Activated naive CD8-positive, alpha-beta T cell treated with anti-CD3 and anti-CD28 coated beads, Interleukin-2, amount 50 U/mL, for 24 hours (primary cell): ENCODE measurements around the gene MRPL51.
A peak's percentile ranks its signal among the peaks of the same experiment; 100 is the strongest.

Experiments used
- ATAC-seq: fragments of 150-1000 bp; cut with Tn5 transposase; one replicate; pipeline ENCODE4 v1.10.0; 2021
- DNase-seq: peaks from one replicate; pipeline ENCODE4 v3.0.0; 2021
- H3K27ac Mint-ChIP-seq: one replicate; pipeline ENCODE4 v1.8.0; 2021; ENCODE audit warnings: mild to moderate bottlenecking, mixed read lengths
- H3K27me3 Mint-ChIP-seq: one replicate; pipeline ENCODE4 v1.8.0; 2021; ENCODE audit warnings: mixed read lengths
- H3K36me3 Mint-ChIP-seq: one replicate; pipeline ENCODE4 v1.8.0; 2021; ENCODE audit warnings: low read depth, mixed read lengths
- H3K4me1 Mint-ChIP-seq: one replicate; pipeline ENCODE4 v1.8.0; 2021; ENCODE audit warnings: mixed read lengths
- H3K4me3 Mint-ChIP-seq: one replicate; pipeline ENCODE4 v1.8.0; 2021; ENCODE audit warnings: mild to moderate bottlenecking, moderate library complexity, mixed read lengths
- H3K9me3 Mint-ChIP-seq: one replicate; pipeline ENCODE4 v1.8.0; 2021; ENCODE audit warnings: mixed read lengths

MRPL51 gene

DNA sequence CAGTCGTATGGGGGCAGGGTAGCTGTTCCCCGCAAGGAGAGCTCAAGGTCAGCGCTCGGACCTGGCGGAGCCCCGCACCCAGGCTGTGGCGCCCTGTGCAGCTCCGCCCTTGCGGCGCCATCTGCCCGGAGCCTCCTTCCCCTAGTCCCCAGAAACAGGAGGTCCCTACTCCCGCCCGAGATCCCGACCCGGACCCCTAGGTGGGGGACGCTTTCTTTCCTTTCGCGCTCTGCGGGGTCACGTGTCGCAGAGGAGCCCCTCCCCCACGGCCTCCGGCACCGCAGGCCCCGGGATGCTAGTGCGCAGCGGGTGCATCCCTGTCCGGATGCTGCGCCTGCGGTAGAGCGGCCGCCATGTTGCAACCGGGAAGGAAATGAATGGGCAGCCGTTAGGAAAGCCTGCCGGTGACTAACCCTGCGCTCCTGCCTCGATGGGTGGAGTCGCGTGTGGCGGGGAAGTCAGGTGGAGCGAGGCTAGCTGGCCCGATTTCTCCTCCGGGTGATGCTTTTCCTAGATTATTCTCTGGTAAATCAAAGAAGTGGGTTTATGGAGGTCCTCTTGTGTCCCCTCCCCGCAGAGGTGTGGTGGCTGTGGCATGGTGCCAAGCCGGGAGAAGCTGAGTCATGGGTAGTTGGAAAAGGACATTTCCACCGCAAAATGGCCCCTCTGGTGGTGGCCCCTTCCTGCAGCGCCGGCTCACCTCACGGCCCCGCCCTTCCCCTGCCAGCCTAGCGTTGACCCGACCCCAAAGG, 42.1 kb upstream of the MRPL51 start:
- Mint-ChIP-seq H3K9me3 (no peaks in the 10 kb centered on the region), H3K27me3 (peaks cover 5% of the 10 kb centered on the region), H3K36me3 (peaks cover 73% of the 10 kb centered on the region), H3K4me1 (peaks cover 70% of the 10 kb centered on the region), H3K4me3 (peak overlapping the region; percentile 97), H3K27ac (peak overlapping the region; percentile 100)
- ATAC-seq (peak; percentile 1), DNase-seq (peak; percentile 74)

DNA sequence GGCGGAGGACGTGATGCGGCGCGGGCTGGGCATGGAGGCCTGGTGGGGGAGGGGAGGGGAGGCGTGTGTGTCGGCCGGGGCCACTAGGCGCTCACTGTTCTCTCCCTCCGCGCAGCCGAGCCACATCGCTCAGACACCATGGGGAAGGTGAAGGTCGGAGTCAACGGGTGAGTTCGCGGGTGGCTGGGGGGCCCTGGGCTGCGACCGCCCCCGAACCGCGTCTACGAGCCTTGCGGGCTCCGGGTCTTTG, 41.6 kb upstream of the MRPL51 start:
- Mint-ChIP-seq H3K4me1 (peaks cover 65% of the 10 kb centered on the region), H3K27me3 (peaks cover 5% of the 10 kb centered on the region), H3K36me3 (peaks cover 77% of the 10 kb centered on the region), H3K27ac (peak overlapping the region; percentile 100), H3K9me3 (no peaks in the 10 kb centered on the region), H3K4me3 (peak overlapping the region; percentile 97)
- ATAC-seq (no peak), DNase-seq (no peak)

GRCh38 chr12:6533923-6534694, 41.0 kb upstream of the MRPL51 start, which contains the start of gene GAPDH:
TSS of gene GAPDH (plus strand) at chr12:6534517. CDS start at chr12:6534833, 316 bp downstream.
- DNase-seq, result peak; percentile 94
- ATAC-seq, result peak; percentile 41
- H3K27me3 Mint-ChIP-seq, result peaks cover 5% of the 10 kb centered on the region
- peak within 1 kb of the TSS; percentile 100 for H3K27ac Mint-ChIP-seq
- H3K36me3 Mint-ChIP-seq, result peaks cover 75% of the 10 kb centered on the region
- no peaks in the 10 kb centered on the region for H3K9me3 Mint-ChIP-seq
- H3K4me1 Mint-ChIP-seq, result peaks cover 60% of the 10 kb centered on the region
- peak within 1 kb of the TSS; percentile 97 for H3K4me3 Mint-ChIP-seq

DNA sequence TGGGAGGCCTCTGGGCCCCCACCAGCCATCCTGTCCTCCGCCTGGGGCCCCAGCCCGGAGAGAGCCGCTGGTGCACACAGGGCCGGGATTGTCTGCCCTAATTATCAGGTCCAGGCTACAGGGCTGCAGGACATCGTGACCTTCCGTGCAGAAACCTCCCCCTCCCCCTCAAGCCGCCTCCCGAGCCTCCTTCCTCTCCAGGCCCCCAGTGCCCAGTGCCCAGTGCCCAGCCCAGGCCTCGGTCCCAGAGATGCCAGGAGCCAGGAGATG, 40.5 kb upstream of the MRPL51 start:
- ATAC-seq, result no peak
- H3K36me3 Mint-ChIP-seq, result peaks cover 77% of the 10 kb centered on the region
- no peaks in the 10 kb centered on the region for H3K9me3 Mint-ChIP-seq
- H3K27ac Mint-ChIP-seq, result peak overlapping the region; percentile 100
- peak overlapping the region; percentile 97 for H3K4me3 Mint-ChIP-seq
- peaks cover 5% of the 10 kb centered on the region for H3K27me3 Mint-ChIP-seq
- H3K4me1 Mint-ChIP-seq, result peaks cover 56% of the 10 kb centered on the region
- no peak for DNase-seq

GRCh38 chr12:6532927-6533652, 40.0 kb upstream of the MRPL51 start:
- Mint-ChIP-seq H3K27me3 (peaks cover 5% of the 10 kb centered on the region), H3K9me3 (no peaks in the 10 kb centered on the region), H3K36me3 (peaks cover 73% of the 10 kb centered on the region), H3K4me3 (peak overlapping the region; percentile 97), H3K27ac (peak overlapping the region; percentile 100), H3K4me1 (peaks cover 54% of the 10 kb centered on the region)
- DNase-seq (peak; percentile 69), ATAC-seq (peak; percentile 12)

- Mint-ChIP-seq H3K27me3 (peaks cover 5% of the 10 kb centered on the region), H3K27ac (peak overlapping the region; percentile 100), H3K4me3 (peak overlapping the region; percentile 97), H3K4me1 (peaks cover 46% of the 10 kb centered on the region), H3K36me3 (peaks cover 73% of the 10 kb centered on the region), H3K9me3 (no peaks in the 10 kb centered on the region)
- ATAC-seq, result peak; percentile 67
- DNase-seq, result peak; percentile 83
Measured at GRCh38 chr12:6532051-6532926, 39.2 kb upstream of the MRPL51 start.

DNA sequence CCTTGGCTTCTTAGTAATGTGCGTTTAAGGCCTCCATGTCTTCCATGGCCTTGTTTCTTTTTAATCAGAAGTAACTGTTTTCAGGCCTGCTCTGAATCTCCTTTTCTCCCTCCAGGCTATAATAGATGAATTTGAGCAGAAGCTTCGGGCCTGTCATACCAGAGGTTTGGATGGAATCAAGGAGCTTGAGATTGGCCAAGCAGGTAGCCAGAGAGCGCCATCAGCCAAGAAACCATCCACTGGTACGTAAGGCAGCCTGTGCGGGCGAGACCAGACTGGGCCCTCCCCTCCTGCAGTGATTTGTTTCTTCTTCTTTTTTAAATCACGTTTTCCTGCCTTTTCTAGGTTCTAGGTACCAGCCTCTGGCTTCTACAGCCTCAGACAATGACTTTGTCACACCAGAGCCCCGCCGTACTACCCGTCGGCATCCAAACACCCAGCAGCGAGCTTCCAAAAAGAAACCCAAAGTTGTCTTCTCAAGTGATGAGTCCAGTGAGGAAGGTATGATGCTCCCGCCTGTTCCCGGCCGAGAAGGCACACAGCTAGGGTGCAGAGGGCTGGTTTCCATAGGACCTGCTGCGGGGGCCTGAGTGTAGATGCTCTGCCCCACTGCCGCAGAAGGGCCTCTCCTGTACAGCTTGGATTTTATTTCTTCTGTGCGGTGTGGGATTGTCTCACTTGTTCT, 37.7 kb upstream of the MRPL51 start:
- DNase-seq, result no peak
- H3K36me3 Mint-ChIP-seq, result peaks cover 65% of the 10 kb centered on the region
- no peak for ATAC-seq
- peak overlapping the region; percentile 77 for H3K27ac Mint-ChIP-seq
- no peaks in the 10 kb centered on the region for H3K9me3 Mint-ChIP-seq
- peaks cover 33% of the 10 kb centered on the region for H3K4me1 Mint-ChIP-seq
- peaks cover 5% of the 10 kb centered on the region for H3K27me3 Mint-ChIP-seq
- peak overlapping the region; percentile 43 for H3K4me3 Mint-ChIP-seq

DNA sequence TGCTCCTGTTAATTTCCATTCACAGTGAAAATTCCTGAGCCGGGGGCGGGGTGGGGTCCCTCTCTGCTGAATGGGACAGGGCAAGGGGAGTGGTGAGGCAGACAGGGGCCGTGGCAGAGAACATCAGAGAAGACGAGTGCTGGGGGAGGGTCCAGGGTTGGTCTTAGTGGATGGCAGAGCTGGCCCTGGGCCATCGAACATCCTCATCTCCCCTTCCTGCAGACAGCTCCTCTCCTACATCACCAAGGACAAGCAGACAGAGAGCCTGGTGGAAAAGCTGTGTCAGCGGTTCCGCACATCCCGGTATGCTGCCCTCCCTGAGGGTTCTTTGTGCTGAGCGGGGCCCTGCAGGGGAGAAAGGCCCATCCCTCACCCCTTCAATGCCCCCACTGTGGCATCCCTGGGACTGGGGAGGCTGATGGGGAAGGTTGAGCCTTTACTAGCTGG, 36.3 kb upstream of the MRPL51 start:
- Mint-ChIP-seq H3K27ac (no peak overlapping the region), H3K9me3 (no peaks in the 10 kb centered on the region), H3K4me3 (no peak overlapping the region), H3K27me3 (peaks cover 2% of the 10 kb centered on the region), H3K4me1 (peaks cover 25% of the 10 kb centered on the region), H3K36me3 (peaks cover 61% of the 10 kb centered on the region)
- no peak for DNase-seq
- ATAC-seq, result no peak

- H3K27me3 Mint-ChIP-seq, result peaks cover 2% of the 10 kb centered on the region
- H3K4me1 Mint-ChIP-seq, result peaks cover 22% of the 10 kb centered on the region
- ATAC-seq (no peak), DNase-seq (no peak)
- peaks cover 64% of the 10 kb centered on the region for H3K36me3 Mint-ChIP-seq
- no peak overlapping the region for H3K27ac Mint-ChIP-seq
- H3K9me3 Mint-ChIP-seq, result no peaks in the 10 kb centered on the region
- H3K4me3 Mint-ChIP-seq, result no peak overlapping the region
Measured at GRCh38 chr12:6528539-6529235, 35.6 kb upstream of the MRPL51 start.

- Mint-ChIP-seq H3K4me1 (peaks cover 17% of the 10 kb centered on the region), H3K9me3 (no peaks in the 10 kb centered on the region), H3K36me3 (peaks cover 69% of the 10 kb centered on the region), H3K27ac (no peak overlapping the region), H3K27me3 (peaks cover 2% of the 10 kb centered on the region), H3K4me3 (no peak overlapping the region)
- DNase-seq (no peak), ATAC-seq (no peak)
Measured at GRCh38 chr12:6527711-6528110, 34.6 kb upstream of the MRPL51 start.

DNA sequence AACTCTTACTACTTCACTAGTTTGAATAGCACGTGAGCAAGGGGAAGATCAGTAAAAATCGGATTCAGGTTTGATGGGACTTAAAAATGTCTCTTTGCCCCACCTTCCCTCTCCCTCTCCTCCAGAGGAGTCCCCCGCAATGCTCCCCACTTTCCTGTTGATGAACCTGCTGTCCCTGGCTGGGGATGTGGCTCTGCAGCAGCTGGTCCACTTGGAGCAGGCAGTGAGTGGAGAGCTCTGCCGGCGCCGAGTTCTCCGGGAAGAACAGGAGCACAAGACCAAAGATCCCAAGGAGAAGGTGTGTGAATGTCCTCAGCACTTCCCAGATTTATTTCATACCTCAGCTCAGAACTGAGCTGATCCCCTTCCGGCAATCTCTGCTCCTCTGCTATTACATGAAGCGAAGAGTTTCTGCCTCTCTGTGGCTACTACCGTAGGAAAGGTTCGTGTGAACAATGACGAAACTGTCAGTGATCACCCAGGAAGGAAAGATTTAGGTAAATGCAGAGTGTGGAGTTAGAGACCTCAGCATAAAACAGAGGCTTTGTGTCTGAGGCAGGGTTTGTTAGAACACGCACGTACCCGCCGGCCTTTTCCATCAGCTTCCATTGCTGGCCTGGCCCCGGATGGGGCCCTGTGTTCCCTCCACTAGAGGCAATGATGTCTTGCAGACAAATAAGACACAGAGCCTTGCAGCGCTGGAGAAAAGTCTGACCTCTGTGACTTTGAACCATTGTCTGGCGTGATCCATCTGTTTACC, 33.9 kb upstream of the MRPL51 start:
- Mint-ChIP-seq H3K36me3 (peaks cover 68% of the 10 kb centered on the region), H3K9me3 (no peaks in the 10 kb centered on the region), H3K4me1 (peaks cover 9% of the 10 kb centered on the region), H3K27ac (no peak overlapping the region), H3K4me3 (no peak overlapping the region), H3K27me3 (no peaks in the 10 kb centered on the region)
- DNase-seq (no peak), ATAC-seq (no peak)

- Mint-ChIP-seq H3K36me3 (peaks cover 71% of the 10 kb centered on the region), H3K27ac (no peak overlapping the region), H3K9me3 (no peaks in the 10 kb centered on the region), H3K27me3 (no peaks in the 10 kb centered on the region), H3K4me3 (no peak overlapping the region), H3K4me1 (peaks cover 6% of the 10 kb centered on the region)
- no peak for ATAC-seq
- DNase-seq, result no peak
Measured at GRCh38 chr12:6526201-6526600, 33.1 kb upstream of the MRPL51 start.

GRCh38 chr12:6524648-6525047, 31.6 kb upstream of the MRPL51 start:
- H3K4me3 Mint-ChIP-seq, result no peak overlapping the region
- no peak for DNase-seq
- no peak for ATAC-seq
- peaks cover 4% of the 10 kb centered on the region for H3K4me1 Mint-ChIP-seq
- H3K27me3 Mint-ChIP-seq, result no peaks in the 10 kb centered on the region
- H3K9me3 Mint-ChIP-seq, result no peaks in the 10 kb centered on the region
- peak overlapping the region; percentile 17 for H3K27ac Mint-ChIP-seq
- H3K36me3 Mint-ChIP-seq, result peaks cover 68% of the 10 kb centered on the region
